ENCODE data around the gene KCNK2. TPM values are rescaled to one million over a fixed set of nuclear protein-coding genes. Genes with fewer than 3 reads are reported as not detected.
A peak's percentile ranks its signal among the peaks of the same experiment; 100 is the strongest.

KCNK2 gene
- total and polyA plus RNA-seq, 7 experiments from 2014 or later = not detected

- intact Hi-C loops (cut with micrococcal nuclease) = no loop called here
- Mint-ChIP-seq H3K9me3 (no peaks in the 10 kb centered on the region), H3K27ac (no peak overlapping the region), H3K4me3 (no peak overlapping the region), H3K4me1 (no peaks in the 10 kb centered on the region), H3K27me3 (peaks cover 0 to 10% (median 0%) of the 10 kb centered on the region in 5 donors), H3K36me3 (no peaks in the 10 kb centered on the region)
- CTCF ChIA-PET = no interaction called here
- Histone ChIP-seq H3K36me3 (ENCODE audit: control insufficient read depth in 2 of 3, insufficient read depth in 3 of 3, low read length in 3 of 3) (no peaks in the 10 kb centered on the region), H3K4me3 (ENCODE audit: low read length) (no peak overlapping the region), H3K27ac (ENCODE audit: low read depth, low read length) (no peak overlapping the region), H3K9me3 (ENCODE audit: control insufficient read depth in 2 of 3, low read length in 3 of 3) (no peaks in the 10 kb centered on the region), H3K27me3 (ENCODE audit: control insufficient read depth in 2 of 2, insufficient read depth in 2 of 2, low read length in 2 of 2) (no peaks in the 10 kb centered on the region), H3K4me1 (ENCODE audit: control insufficient read depth in 2 of 2, insufficient read depth in 2 of 2, low read length in 2 of 2) (no peaks in the 10 kb centered on the region)
- DNase-seq (no peak), ATAC-seq (no peak)
- POLR2A ChIA-PET = no interaction called here
Measured at GRCh38 chr1:215131291-215131690, 48.8 kb downstream of the KCNK2 start.

GRCh38 chr1:215132156-215132555 is 49.6 kb downstream of the KCNK2 start:
- H3K36me3 ChIP-seq (ENCODE audit: control insufficient read depth in 2 of 3, insufficient read depth in 3 of 3, low read length in 3 of 3) = no peaks in the 10 kb centered on the region
- no peaks in the 10 kb centered on the region for H3K4me1 ChIP-seq (ENCODE audit: control insufficient read depth in 2 of 2, insufficient read depth in 2 of 2, low read length in 2 of 2)
- H3K36me3 Mint-ChIP-seq = no peaks in the 10 kb centered on the region
- H3K4me3 ChIP-seq (ENCODE audit: low read length) = no peak overlapping the region
- no peaks in the 10 kb centered on the region for H3K4me1 Mint-ChIP-seq
- intact Hi-C loops (cut with micrococcal nuclease) = no loop called here
- no peak overlapping the region for H3K27ac Mint-ChIP-seq
- DNase-seq (no peak), ATAC-seq (no peak)
- peaks cover 0 to 10% (median 0%) of the 10 kb centered on the region in 5 donors for H3K27me3 Mint-ChIP-seq
- no peaks in the 10 kb centered on the region for H3K9me3 Mint-ChIP-seq
- H3K27ac ChIP-seq (ENCODE audit: low read depth, low read length) = no peak overlapping the region
- ChIA-PET POLR2A (no interaction called here), CTCF (no interaction called here)
- no peaks in the 10 kb centered on the region for H3K27me3 ChIP-seq (ENCODE audit: control insufficient read depth in 2 of 2, insufficient read depth in 2 of 2, low read length in 2 of 2)
- no peak overlapping the region for H3K4me3 Mint-ChIP-seq
- no peaks in the 10 kb centered on the region for H3K9me3 ChIP-seq (ENCODE audit: control insufficient read depth in 2 of 3, low read length in 3 of 3)

GRCh38 chr1:215133532-215133931 is 51.0 kb downstream of the KCNK2 start:
- Mint-ChIP-seq H3K27ac (no peak overlapping the region), H3K36me3 (no peaks in the 10 kb centered on the region), H3K9me3 (no peaks in the 10 kb centered on the region), H3K27me3 (peaks cover 0 to 10% (median 0%) of the 10 kb centered on the region in 5 donors), H3K4me3 (no peak overlapping the region), H3K4me1 (no peaks in the 10 kb centered on the region)
- Histone ChIP-seq H3K9me3 (ENCODE audit: control insufficient read depth in 2 of 3, low read length in 3 of 3) (no peaks in the 10 kb centered on the region), H3K4me1 (ENCODE audit: control insufficient read depth in 2 of 2, insufficient read depth in 2 of 2, low read length in 2 of 2) (no peaks in the 10 kb centered on the region), H3K4me3 (ENCODE audit: low read length) (no peak overlapping the region), H3K27me3 (ENCODE audit: control insufficient read depth in 2 of 2, insufficient read depth in 2 of 2, low read length in 2 of 2) (no peaks in the 10 kb centered on the region), H3K36me3 (ENCODE audit: control insufficient read depth in 2 of 3, insufficient read depth in 3 of 3, low read length in 3 of 3) (no peaks in the 10 kb centered on the region), H3K27ac (ENCODE audit: low read depth, low read length) (no peak overlapping the region)
- ChIA-PET CTCF (no interaction called here), POLR2A (interaction anchor here (0.6 kb wide), 1 partner anchor 335 kb away, joined by 8 read pairs; no protein-coding TSS in a partner anchor)
- DNase-seq (no peak), ATAC-seq (no peak)
- intact Hi-C loops (cut with micrococcal nuclease) = no loop called here

- Histone ChIP-seq H3K36me3 (ENCODE audit: control insufficient read depth in 2 of 3, insufficient read depth in 3 of 3, low read length in 3 of 3) (no peaks in the 10 kb centered on the region), H3K4me1 (ENCODE audit: control insufficient read depth in 2 of 2, insufficient read depth in 2 of 2, low read length in 2 of 2) (no peaks in the 10 kb centered on the region), H3K9me3 (ENCODE audit: control insufficient read depth in 2 of 3, low read length in 3 of 3) (no peaks in the 10 kb centered on the region), H3K4me3 (ENCODE audit: low read length) (no peak overlapping the region), H3K27me3 (ENCODE audit: control insufficient read depth in 2 of 2, insufficient read depth in 2 of 2, low read length in 2 of 2) (no peaks in the 10 kb centered on the region), H3K27ac (ENCODE audit: low read depth, low read length) (no peak overlapping the region)
- peaks cover 0 to 4% (median 0%) of the 10 kb centered on the region in 5 donors for H3K36me3 Mint-ChIP-seq
- ChIA-PET CTCF (no interaction called here), POLR2A (no interaction called here)
- no peak overlapping the region for H3K27ac Mint-ChIP-seq
- no peak overlapping the region for H3K4me3 Mint-ChIP-seq
- H3K4me1 Mint-ChIP-seq = no peaks in the 10 kb centered on the region
- DNase-seq (no peak), ATAC-seq (no peak)
- intact Hi-C loops (cut with micrococcal nuclease) = no loop called here
- H3K27me3 Mint-ChIP-seq = peaks cover 0 to 19% (median 0%) of the 10 kb centered on the region in 5 donors
- H3K9me3 Mint-ChIP-seq = peaks cover 0 to 18% (median 4%) of the 10 kb centered on the region in 11 donors
Measured at GRCh38 chr1:215137985-215138384, 55.4 kb downstream of the KCNK2 start.

- Mint-ChIP-seq H3K36me3 (peaks cover 0 to 4% (median 0%) of the 10 kb centered on the region in 5 donors), H3K4me1 (no peaks in the 10 kb centered on the region), H3K27me3 (peaks cover 0 to 10% (median 0%) of the 10 kb centered on the region in 5 donors), H3K9me3 (peaks cover 0 to 18% (median 4%) of the 10 kb centered on the region in 11 donors), H3K27ac (no peak overlapping the region), H3K4me3 (no peak overlapping the region)
- H3K27me3 ChIP-seq (ENCODE audit: control insufficient read depth in 2 of 2, insufficient read depth in 2 of 2, low read length in 2 of 2) = no peaks in the 10 kb centered on the region
- ChIA-PET POLR2A (no interaction called here), CTCF (no interaction called here)
- no peak overlapping the region for H3K4me3 ChIP-seq (ENCODE audit: low read length)
- DNase-seq = no peak
- no peaks in the 10 kb centered on the region for H3K4me1 ChIP-seq (ENCODE audit: control insufficient read depth in 2 of 2, insufficient read depth in 2 of 2, low read length in 2 of 2)
- no peaks in the 10 kb centered on the region for H3K36me3 ChIP-seq (ENCODE audit: control insufficient read depth in 2 of 3, insufficient read depth in 3 of 3, low read length in 3 of 3)
- no peak overlapping the region for H3K27ac ChIP-seq (ENCODE audit: low read depth, low read length)
- peak; percentile 18 for ATAC-seq
- no peaks in the 10 kb centered on the region for H3K9me3 ChIP-seq (ENCODE audit: control insufficient read depth in 2 of 3, low read length in 3 of 3)
- intact Hi-C loops (cut with micrococcal nuclease) = no loop called here
Measured at GRCh38 chr1:215140135-215140534, 57.6 kb downstream of the KCNK2 start.

GRCh38 chr1:215141460-215141859 is 58.9 kb downstream of the KCNK2 start:
- H3K9me3 Mint-ChIP-seq = peaks cover 0 to 18% (median 4%) of the 10 kb centered on the region in 11 donors
- H3K27me3 Mint-ChIP-seq = peaks cover 0 to 10% (median 0%) of the 10 kb centered on the region in 5 donors
- DNase-seq = no peak
- H3K27ac ChIP-seq (ENCODE audit: low read depth, low read length) = no peak overlapping the region
- peaks cover 0 to 6% (median 0%) of the 10 kb centered on the region in 7 donors for H3K4me1 Mint-ChIP-seq
- no peak overlapping the region for H3K4me3 ChIP-seq (ENCODE audit: low read length)
- intact Hi-C loops (cut with micrococcal nuclease) = no loop called here
- no peaks in the 10 kb centered on the region for H3K27me3 ChIP-seq (ENCODE audit: control insufficient read depth in 2 of 2, insufficient read depth in 2 of 2, low read length in 2 of 2)
- no peak overlapping the region for H3K4me3 Mint-ChIP-seq
- no peak overlapping the region for H3K27ac Mint-ChIP-seq
- H3K36me3 Mint-ChIP-seq = peaks cover 0 to 4% (median 0%) of the 10 kb centered on the region in 5 donors
- CTCF ChIA-PET = no interaction called here
- H3K36me3 ChIP-seq (ENCODE audit: control insufficient read depth in 2 of 3, insufficient read depth in 3 of 3, low read length in 3 of 3) = no peaks in the 10 kb centered on the region
- ATAC-seq = no peak
- no peaks in the 10 kb centered on the region for H3K9me3 ChIP-seq (ENCODE audit: control insufficient read depth in 2 of 3, low read length in 3 of 3)
- POLR2A ChIA-PET = no interaction called here
- no peaks in the 10 kb centered on the region for H3K4me1 ChIP-seq (ENCODE audit: control insufficient read depth in 2 of 2, insufficient read depth in 2 of 2, low read length in 2 of 2)

- peaks cover 0 to 10% (median 0%) of the 10 kb centered on the region in 5 donors for H3K27me3 Mint-ChIP-seq
- POLR2A ChIA-PET = no interaction called here
- H3K4me1 Mint-ChIP-seq = peaks cover 0 to 9% (median 0%) of the 10 kb centered on the region in 7 donors
- H3K27me3 ChIP-seq (ENCODE audit: control insufficient read depth in 2 of 2, insufficient read depth in 2 of 2, low read length in 2 of 2) = no peaks in the 10 kb centered on the region
- intact Hi-C loops (cut with micrococcal nuclease) = no loop called here
- H3K4me3 ChIP-seq (ENCODE audit: low read length) = no peak overlapping the region
- CTCF ChIA-PET = no interaction called here
- DNase-seq (no peak), ATAC-seq (no peak)
- no peaks in the 10 kb centered on the region for H3K36me3 ChIP-seq (ENCODE audit: control insufficient read depth in 2 of 3, insufficient read depth in 3 of 3, low read length in 3 of 3)
- peaks cover 0 to 18% (median 4%) of the 10 kb centered on the region in 11 donors for H3K9me3 Mint-ChIP-seq
- no peaks in the 10 kb centered on the region for H3K9me3 ChIP-seq (ENCODE audit: control insufficient read depth in 2 of 3, low read length in 3 of 3)
- H3K4me3 Mint-ChIP-seq = no peak overlapping the region
- H3K36me3 Mint-ChIP-seq = peaks cover 0 to 4% (median 0%) of the 10 kb centered on the region in 5 donors
- no peaks in the 10 kb centered on the region for H3K4me1 ChIP-seq (ENCODE audit: control insufficient read depth in 2 of 2, insufficient read depth in 2 of 2, low read length in 2 of 2)
- H3K27ac ChIP-seq (ENCODE audit: low read depth, low read length) = no peak overlapping the region
- H3K27ac Mint-ChIP-seq = no peak overlapping the region
Measured at GRCh38 chr1:215143497-215143896, 61.0 kb downstream of the KCNK2 start.

Measured in naive thymus-derived CD4-positive, alpha-beta T cell (primary cell).